ENCODE data around the gene GPSM1.

GPSM1 gene

GRCh38 chr9:136304456-136304855 lies 22.9 kb upstream of the GPSM1 start:
- DNase-seq (ENCODE audit: low read depth in 2 of 2): no peak

- no peak for DNase-seq (ENCODE audit: low read depth in 2 of 2)
These were observed 22.4 kb upstream of the GPSM1 start for GRCh38 chr9:136304981-136305380.

- no peak for DNase-seq (ENCODE audit: low read depth in 2 of 2)
These were observed 21.5 kb upstream of the GPSM1 start for GRCh38 chr9:136305804-136306203.

- DNase-seq (ENCODE audit: low read depth in 2 of 2): no peak
These were observed 20.8 kb upstream of the GPSM1 start for GRCh38 chr9:136306211-136307208.

GRCh38 chr9:136307215-136307750 lies 20.1 kb upstream of the GPSM1 start:
- DNase-seq (ENCODE audit: low read depth in 2 of 2): no peak

GRCh38 chr9:136308006-136308701 lies 19.2 kb upstream of the GPSM1 start:
- no peak for DNase-seq (ENCODE audit: low read depth in 2 of 2)

GRCh38 chr9:136308702-136309053 lies 18.7 kb upstream of the GPSM1 start:
- DNase-seq (ENCODE audit: low read depth in 2 of 2): no peak

- DNase-seq (ENCODE audit: low read depth in 2 of 2): no peak
These were observed 18.1 kb upstream of the GPSM1 start for GRCh38 chr9:136309101-136309801.

- no peak for DNase-seq (ENCODE audit: low read depth in 2 of 2)
These were observed 17.5 kb upstream of the GPSM1 start for GRCh38 chr9:136309806-136310220.

- no peak for DNase-seq (ENCODE audit: low read depth in 2 of 2)
These were observed 16.9 kb upstream of the GPSM1 start for GRCh38 chr9:136310273-136311030.

- no peak for DNase-seq (ENCODE audit: low read depth in 2 of 2)
These were observed 16.0 kb upstream of the GPSM1 start for GRCh38 chr9:136311051-136312008.

- no peak for DNase-seq (ENCODE audit: low read depth in 2 of 2)
These were observed 15.3 kb upstream of the GPSM1 start for GRCh38 chr9:136312009-136312375.

- peak in 1 of 2 donors; percentile 25 for DNase-seq (ENCODE audit: low read depth in 2 of 2)
These were observed 14.9 kb upstream of the GPSM1 start for GRCh38 chr9:136312436-136312835.

GRCh38 chr9:136313111-136314055 lies 14.0 kb upstream of the GPSM1 start:
- no peak for DNase-seq (ENCODE audit: low read depth in 2 of 2)

GRCh38 chr9:136314056-136314416 lies 13.3 kb upstream of the GPSM1 start:
- DNase-seq (ENCODE audit: low read depth in 2 of 2): no peak

GRCh38 chr9:136314944-136315343 lies 12.4 kb upstream of the GPSM1 start:
- no peak for DNase-seq (ENCODE audit: low read depth in 2 of 2)

GRCh38 chr9:136316271-136316751 lies 11.0 kb upstream of the GPSM1 start:
- no peak for DNase-seq (ENCODE audit: low read depth in 2 of 2)

- no peak for DNase-seq (ENCODE audit: low read depth in 2 of 2)
These were observed 10.3 kb upstream of the GPSM1 start for GRCh38 chr9:136316896-136317676.

All from activated CD4-positive, alpha-beta T cell treated with anti-CD3 and anti-CD28 coated beads for 24 hours (primary cell).